Fibroblast of the aortic adventitia (primary cell): ENCODE data around the gene CHD2. TPM values are rescaled to one million over a fixed set of nuclear protein-coding genes. Genes with fewer than 3 reads are reported as not detected.

Experiments
- DNase-seq: peaks from one replicate; pipeline ENCODE4 v3.0.0-alpha.2; 2010; ENCODE audit warnings: low read depth
- H3K4me3 ChIP-seq: 2 replicates; pipeline ENCODE4 v1.5.1; 2011; ENCODE audit warnings: low read depth, mild to moderate bottlenecking, control low read depth, low read length, moderate library complexity
- CTCF ChIP-seq: IDR thresholded peaks from 2 replicates; pipeline ENCODE4 v1.5.1; 2011; ENCODE audit warnings: mild to moderate bottlenecking, low read length, control low read depth, inconsistent platforms; ENCODE audit not compliant: insufficient read depth
- total RNA-seq: library from RNA; depleted of rRNA; stranded (reverse); fragments of >200 nt; gene quantifications from 2 replicates; pipeline ENCODE4 v1.2.3, GENCODE V29; 2012; ENCODE audit warnings: low replicate concordance

Gene CHD2
- total RNA-seq, 1 donor = 83.7 TPM

DNA sequence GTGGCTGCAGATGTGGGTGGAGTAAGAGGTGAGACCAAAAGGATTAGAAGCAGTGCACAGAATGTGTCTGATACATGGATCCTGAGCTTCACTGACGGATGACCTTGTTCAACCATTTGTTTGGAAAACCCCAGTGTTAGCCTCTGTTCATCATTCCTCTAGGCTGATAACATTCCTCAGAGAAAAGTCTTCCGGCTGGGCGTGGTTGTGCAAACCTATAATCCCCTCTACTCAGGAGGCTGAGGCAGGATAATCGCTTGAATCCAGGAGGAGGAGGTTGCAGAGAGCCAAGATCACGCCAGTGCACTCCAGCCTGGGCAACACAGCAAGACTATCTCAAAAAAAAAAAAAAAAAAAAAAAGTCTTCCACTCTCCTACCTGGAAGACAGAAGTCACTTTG lies 23.1 kb upstream of the CHD2 start:
- no peak for DNase-seq

GRCh38 chr15:92877416-92877815 lies 22.7 kb upstream of the CHD2 start:
- H3K4me3 ChIP-seq = no peak overlapping the region
- TF ChIP-seq CTCF = no peak
- DNase-seq = no peak

More for the DNA sequence above, 23.1 kb upstream of the CHD2 start:
- TF ChIP-seq CTCF = no peak
- H3K4me3 ChIP-seq = no peak overlapping the region

DNA sequence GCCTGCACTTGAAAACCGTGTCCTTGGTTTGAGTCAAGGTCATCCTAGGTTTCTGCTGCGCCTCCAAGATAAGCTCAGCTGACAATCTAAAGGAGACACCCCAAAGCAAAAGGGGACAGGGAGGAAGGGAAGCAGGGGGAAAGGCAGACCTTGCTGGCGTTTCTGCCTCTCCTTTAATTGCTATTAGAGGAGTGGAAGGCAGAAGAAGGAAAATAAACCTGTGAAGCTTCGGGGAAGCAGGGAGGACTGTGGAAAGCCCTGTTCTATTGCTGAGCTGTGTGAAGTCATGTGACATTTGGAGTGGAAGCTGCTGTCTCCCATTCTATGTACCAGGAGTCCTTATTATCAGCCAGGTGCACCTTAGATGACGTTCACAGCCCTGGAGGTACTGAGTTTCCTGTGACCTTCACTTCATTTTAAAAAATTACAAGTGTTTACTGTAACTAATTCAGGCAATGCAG lies 21.5 kb upstream of the CHD2 start:
- TF ChIP-seq CTCF = no peak
- no peak overlapping the region for H3K4me3 ChIP-seq
- DNase-seq = no peak

GRCh38 chr15:92879949-92880725 lies 20.0 kb upstream of the CHD2 start:
- TF ChIP-seq CTCF = no peak
- no peak for DNase-seq
- no peak overlapping the region for H3K4me3 ChIP-seq

GRCh38 chr15:92880796-92881195 lies 19.3 kb upstream of the CHD2 start:
- no peak for TF ChIP-seq CTCF
- H3K4me3 ChIP-seq = no peak overlapping the region
- DNase-seq = no peak

DNA sequence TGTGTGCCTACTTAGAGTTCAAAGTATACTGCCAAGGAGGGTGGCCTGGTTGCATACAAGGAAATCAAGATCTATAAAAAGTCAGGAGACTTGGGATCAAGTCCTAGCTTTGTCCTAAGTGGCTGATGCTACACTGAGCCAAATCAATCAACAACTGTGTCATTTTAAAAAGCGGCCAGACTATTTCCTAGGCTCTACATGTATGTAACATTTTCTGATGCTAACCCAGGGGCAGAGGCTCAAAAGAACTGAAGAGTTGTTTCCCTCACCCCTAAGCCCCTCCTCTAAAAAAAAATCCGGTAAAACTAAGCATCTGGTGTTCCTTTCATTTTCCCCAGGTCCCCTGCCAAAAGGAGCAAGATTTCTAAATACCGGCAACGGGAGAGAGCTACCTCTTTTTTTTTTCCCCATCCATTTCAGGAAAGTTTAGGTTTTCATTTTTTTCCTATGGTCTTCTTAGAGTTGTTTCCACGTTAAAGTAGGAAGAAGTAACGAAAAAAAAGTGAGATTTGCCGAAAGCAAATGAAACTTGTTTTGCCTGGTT lies 18.8 kb upstream of the CHD2 start:
- peak; percentile 55 for DNase-seq
- H3K4me3 ChIP-seq = peak overlapping the region; percentile 54

More for the DNA sequence above, 18.8 kb upstream of the CHD2 start:
- TF ChIP-seq CTCF = no peak
